ENCODE data around the gene NTRK2. TPM values are rescaled to one million over a fixed set of nuclear protein-coding genes. Genes with fewer than 3 reads are reported as not detected.

The NTRK2 gene
- total and polyA plus RNA-seq, 2 experiments from 2014 or later = 0.03 TPM; not detected in 1

GRCh38 chr9:84863372-84863771 lies 193.8 kb downstream of the NTRK2 start (continued):
- TF ChIP-seq ETS1 (IDR thresholded peaks at IDR 0.05) = no peak
- no peak for TF ChIP-seq EZH2phosphoT487 (IDR thresholded peaks at IDR 0.05; ENCODE audit: unreplicated experiment)
- no peak for TF ChIP-seq ZNF462 (CRISPR knock-in tag; IDR thresholded peaks at IDR 0.05)

GRCh38 chr9:84866396-84867175 lies 197.1 kb downstream of the NTRK2 start:
- no peak overlapping the region for H2AFZ ChIP-seq
- no peaks in the 10 kb centered on the region for H3K27me3 ChIP-seq (ENCODE audit: insufficient read depth)
- no peak overlapping the region for H3K27ac Mint-ChIP-seq
- peaks cover 6% of the 10 kb centered on the region for H3K27me3 Mint-ChIP-seq (ENCODE audit: insufficient read depth, low read depth, poor library complexity)
- H3K9me2 ChIP-seq (ENCODE audit: insufficient read depth) = peaks cover 18% of the 10 kb centered on the region; the same call in 1 of the 2 replicates
- peaks cover 17% of the 10 kb centered on the region for H3K4me1 ChIP-seq (ENCODE audit: insufficient read depth)
- H3K36me3 ChIP-seq (ENCODE audit: insufficient read depth) = no peaks in the 10 kb centered on the region
- no peaks in the 10 kb centered on the region for H3F3A ChIP-seq (replicated peaks; ENCODE audit: low read depth)
- no peak for DNase-seq (ENCODE audit: low spot score)
- no peak overlapping the region for H3K4me3 ChIP-seq
- no peaks in the 10 kb centered on the region for H4K20me1 ChIP-seq (replicated peaks; ENCODE audit: insufficient read depth)
- H3K4me2 ChIP-seq = no peak overlapping the region
- no peak overlapping the region for H3K27ac ChIP-seq (ENCODE audit: low read depth)
- H3K79me2 ChIP-seq (replicated peaks; ENCODE audit: insufficient read depth) = no peaks in the 10 kb centered on the region
- no peaks in the 10 kb centered on the region for H3K36me3 Mint-ChIP-seq (ENCODE audit: low read depth)
- ATAC-seq = no peak
- H3K4me1 Mint-ChIP-seq = peaks cover 35% of the 10 kb centered on the region
- H3K9me3 Mint-ChIP-seq = no peaks in the 10 kb centered on the region
- H3K4me3 Mint-ChIP-seq = no peak overlapping the region
- TF ChIP-seq REST (IDR thresholded peaks at IDR 0.05; ENCODE audit: unreplicated experiment) = no peak
- no peak for TF ChIP-seq POLR2AphosphoS5 (IDR thresholded peaks at IDR 0.05; ENCODE audit: low read depth)
- TF ChIP-seq EZH2phosphoT487 (IDR thresholded peaks at IDR 0.05; ENCODE audit: unreplicated experiment) = no peak

Data from GM23338 (cell line).